Stimulated activated naive CD4-positive, alpha-beta T cell (primary cell): ENCODE data around the gene TMEM97.
"Not testable (repeated sequence)": the region's sequence is repeated elsewhere in the genome, so short reads cannot be mapped to it uniquely, and the experiment has no call there.

Experiments
- DNase-seq, 6 experiments: peaks; one replicate each; lab custom pipeline; 2025; lab: John Stamatoyannopoulos, UW

Gene TMEM97

GRCh38 chr17:28318759-28319597 lies at the start of gene TMEM97:
TMEM97 (plus strand) TSS chr17:28319200; CDS start chr17:28319240, 40 bp downstream.
- DNase-seq: peak; percentile 87 to 95 (median 91)

GRCh38 chr17:28270055-28270454 lies 48.9 kb upstream of the TMEM97 start:
- DNase-seq: no peak

- no peak for DNase-seq
Observed at GRCh38 chr17:28270926-28271325, 48.1 kb upstream of the TMEM97 start.

GRCh38 chr17:28271431-28271830 lies 47.6 kb upstream of the TMEM97 start:
- DNase-seq: no peak

GRCh38 chr17:28272166-28272565 lies 46.8 kb upstream of the TMEM97 start:
- DNase-seq: no peak

- DNase-seq: not testable (repeated sequence)
Observed at GRCh38 chr17:28273341-28273740, 45.7 kb upstream of the TMEM97 start.

GRCh38 chr17:28274591-28275265 lies 44.3 kb upstream of the TMEM97 start:
- no peak for DNase-seq

- no peak for DNase-seq
Observed at GRCh38 chr17:28276011-28276410, 43.0 kb upstream of the TMEM97 start.

- DNase-seq: no peak
Observed at GRCh38 chr17:28279411-28279810, 39.6 kb upstream of the TMEM97 start.

GRCh38 chr17:28280826-28281225 lies 38.2 kb upstream of the TMEM97 start:
- DNase-seq: no peak

GRCh38 chr17:28282596-28282995 lies 36.4 kb upstream of the TMEM97 start:
- no peak for DNase-seq

GRCh38 chr17:28285965-28286364 lies 33.0 kb upstream of the TMEM97 start:
- DNase-seq: no peak

GRCh38 chr17:28290703-28291102 lies 28.3 kb upstream of the TMEM97 start:
- DNase-seq: no peak

GRCh38 chr17:28291780-28292330 lies 27.1 kb upstream of the TMEM97 start:
- no peak for DNase-seq

GRCh38 chr17:28292878-28293277 lies 26.1 kb upstream of the TMEM97 start:
- DNase-seq: not testable (repeated sequence)

- no peak for DNase-seq
Observed at GRCh38 chr17:28293994-28294393, 25.0 kb upstream of the TMEM97 start.

GRCh38 chr17:28295677-28296578 lies 23.1 kb upstream of the TMEM97 start:
- DNase-seq: no peak

GRCh38 chr17:28298449-28298848 lies 20.6 kb upstream of the TMEM97 start:
- no peak for DNase-seq

- no peak for DNase-seq
Observed at GRCh38 chr17:28306954-28307401, 12.0 kb upstream of the TMEM97 start.

- DNase-seq: no peak
Observed at GRCh38 chr17:28313841-28314240, 5.2 kb upstream of the TMEM97 start.

GRCh38 chr17:28315846-28316705 lies 2.9 kb upstream of the TMEM97 start:
- DNase-seq: no peak
